Activated CD4-positive, CD25-positive, alpha-beta regulatory T cell treated with anti-CD3 and anti-CD28 coated beads, Interleukin-2, amount 50 U/mL, for 16 hours (primary cell): Measurements from ENCODE around the gene TREM1.
"Not testable (repeated sequence)": the region's sequence is repeated elsewhere in the genome, so short reads cannot be mapped to it uniquely, and the experiment has no call there.

ENCODE experiments used
- DNase-seq: peaks from one replicate; pipeline ENCODE4 v3.0.0-alpha.2; 2020; ENCODE audit warnings: low read depth, low spot score

TREM1 gene

GRCh38 chr6:41297248-41297647 lies 10.8 kb upstream of the TREM1 start:
- DNase-seq, result not testable (repeated sequence)

- no peak for DNase-seq
Measured at GRCh38 chr6:41294214-41294872, 7.9 kb upstream of the TREM1 start.

GRCh38 chr6:41291717-41292116 lies 5.2 kb upstream of the TREM1 start:
- DNase-seq, result no peak

- DNase-seq, result no peak
Measured at GRCh38 chr6:41289815-41290214, 3.3 kb upstream of the TREM1 start.

- DNase-seq, result no peak
Measured at GRCh38 chr6:41288754-41289129, 2.3 kb upstream of the TREM1 start.

- DNase-seq, result no peak
Measured at GRCh38 chr6:41288030-41288753, 1.7 kb upstream of the TREM1 start.

GRCh38 chr6:41284726-41285125 lies 1.8 kb downstream of the TREM1 start:
- no peak for DNase-seq

GRCh38 chr6:41283600-41283999 lies 2.9 kb downstream of the TREM1 start:
- DNase-seq, result no peak

GRCh38 chr6:41280381-41281057 lies 6.0 kb downstream of the TREM1 start:
- DNase-seq, result no peak

GRCh38 chr6:41278699-41279405 lies 7.6 kb downstream of the TREM1 start:
- DNase-seq, result peak; percentile 14

GRCh38 chr6:41277605-41278004 lies 8.9 kb downstream of the TREM1 start:
- DNase-seq, result no peak

- no peak for DNase-seq
Measured at GRCh38 chr6:41275489-41275888, 11.0 kb downstream of the TREM1 start.

GRCh38 chr6:41274256-41274655 lies 12.2 kb downstream of the TREM1 start:
- no peak for DNase-seq

- no peak for DNase-seq
Measured at GRCh38 chr6:41273714-41274113, 12.8 kb downstream of the TREM1 start.

- no peak for DNase-seq
Measured at GRCh38 chr6:41272591-41273240, 13.8 kb downstream of the TREM1 start.

GRCh38 chr6:41271901-41272395 lies 14.5 kb downstream of the TREM1 start:
- DNase-seq, result no peak

- DNase-seq, result no peak
Measured at GRCh38 chr6:41269716-41270115, 16.8 kb downstream of the TREM1 start.

- DNase-seq, result no peak
Measured at GRCh38 chr6:41269166-41269565, 17.3 kb downstream of the TREM1 start.

GRCh38 chr6:41268478-41268877 lies 18.0 kb downstream of the TREM1 start:
- DNase-seq, result no peak

- DNase-seq, result no peak
Measured at GRCh38 chr6:41266541-41266940, 19.9 kb downstream of the TREM1 start.

GRCh38 chr6:41263267-41263666 lies 23.2 kb downstream of the TREM1 start:
- DNase-seq, result no peak

GRCh38 chr6:41262401-41262800 lies 24.1 kb downstream of the TREM1 start:
- no peak for DNase-seq
